HG02943 (cell line): ENCODE measurements around the gene OR4K13.

Experiments used
- ATAC-seq: cut with Tn5 transposase; IDR thresholded peaks from one replicate; pipeline ENCODE4 v1.9.1; 2021; ENCODE audit warnings: mild to moderate bottlenecking, low read depth, moderate library complexity; ENCODE audit not compliant: unreplicated experiment

The OR4K13 gene, protein sequence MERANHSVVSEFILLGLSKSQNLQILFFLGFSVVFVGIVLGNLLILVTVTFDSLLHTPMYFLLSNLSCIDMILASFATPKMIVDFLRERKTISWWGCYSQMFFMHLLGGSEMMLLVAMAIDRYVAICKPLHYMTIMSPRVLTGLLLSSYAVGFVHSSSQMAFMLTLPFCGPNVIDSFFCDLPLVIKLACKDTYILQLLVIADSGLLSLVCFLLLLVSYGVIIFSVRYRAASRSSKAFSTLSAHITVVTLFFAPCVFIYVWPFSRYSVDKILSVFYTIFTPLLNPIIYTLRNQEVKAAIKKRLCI

DNA sequence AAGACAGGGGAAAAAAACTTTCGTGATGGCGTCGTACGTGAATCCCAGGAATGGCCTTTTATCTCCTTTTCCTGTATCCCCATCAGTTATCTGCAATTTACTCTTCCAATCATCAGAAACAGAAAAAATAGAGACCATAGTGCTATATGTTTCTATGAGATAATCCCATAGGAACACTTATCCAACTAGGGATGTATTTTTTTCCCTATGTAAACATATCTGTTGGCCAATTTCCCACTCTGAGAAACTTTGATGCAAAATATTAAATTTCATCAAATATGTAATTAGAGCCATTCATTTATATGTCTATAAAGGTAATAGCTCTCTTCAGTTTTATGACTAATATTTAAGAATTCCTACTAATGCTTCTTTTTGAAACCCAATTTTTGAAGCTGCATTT, at the start of gene OR4K13:
TSS of gene OR4K13 (minus strand) at position 101 of the 400 bp plus-strand sequence. CDS start 1,280 bp downstream, outside the sequence.
- no peak for ATAC-seq

DNA sequence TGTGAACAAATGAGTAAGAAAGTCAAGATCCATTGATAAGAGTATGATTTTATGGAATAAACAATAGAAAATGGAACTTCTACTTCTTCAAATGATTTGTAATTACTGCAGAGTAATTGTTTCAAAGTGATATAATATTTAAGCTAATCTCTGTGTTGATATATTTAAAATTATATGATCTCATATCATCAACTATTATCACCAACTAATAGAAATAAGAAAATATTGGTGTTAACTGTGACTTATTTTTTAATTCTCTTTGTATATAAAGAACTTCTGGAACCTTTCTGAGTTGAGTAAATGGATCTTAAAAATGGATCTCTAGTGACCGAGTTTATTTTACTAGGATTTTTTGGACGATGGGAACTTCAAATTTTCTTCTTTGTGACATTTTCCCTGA, 23.9 kb upstream of the OR4K13 start, which contains the start of gene OR4L1:
TSS of gene OR4L1 (plus strand) at position 301 of the 400 bp plus-strand sequence. CDS start at position 301, 0 bp downstream.
- no peak for ATAC-seq

DNA sequence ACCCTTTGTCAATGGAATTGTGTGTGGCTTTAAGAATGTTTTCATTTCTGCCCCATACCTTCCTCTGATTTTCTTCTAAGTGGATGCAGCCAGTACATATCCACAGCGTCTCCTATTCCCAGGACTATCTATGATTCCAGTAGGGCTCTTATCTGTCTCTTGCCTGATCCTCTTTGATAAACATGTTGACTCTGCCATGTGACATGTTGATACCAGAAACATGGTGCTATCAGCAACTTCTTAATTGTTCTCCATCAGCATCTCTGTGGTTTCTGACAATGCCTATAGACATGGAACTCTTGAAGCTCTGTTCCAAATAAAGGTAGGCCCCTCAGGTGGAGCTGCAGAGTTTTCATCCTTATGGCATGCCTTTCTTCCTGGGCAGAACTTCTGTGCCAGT, 12.4 kb upstream of the OR4K13 start:
- no peak for ATAC-seq

DNA sequence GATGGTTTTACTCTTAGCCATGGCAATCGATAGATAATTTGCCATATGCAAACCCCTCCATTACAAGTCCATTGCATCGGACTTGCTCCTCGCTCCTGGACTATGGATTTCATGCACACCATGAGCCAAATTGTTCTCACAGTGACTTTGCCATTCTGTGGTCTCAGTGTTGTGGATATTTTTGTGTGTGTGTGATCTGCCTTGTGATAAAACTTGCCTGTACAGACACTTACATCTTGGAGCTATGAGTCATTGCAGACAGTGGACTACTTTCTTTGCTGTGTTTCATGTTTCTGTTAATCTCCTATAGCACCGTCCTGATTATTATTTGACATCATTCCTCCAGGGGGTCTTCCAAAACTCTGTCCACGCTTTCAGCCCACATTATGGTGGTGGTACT, 8.4 kb upstream of the OR4K13 start:
- ATAC-seq, result no peak

DNA sequence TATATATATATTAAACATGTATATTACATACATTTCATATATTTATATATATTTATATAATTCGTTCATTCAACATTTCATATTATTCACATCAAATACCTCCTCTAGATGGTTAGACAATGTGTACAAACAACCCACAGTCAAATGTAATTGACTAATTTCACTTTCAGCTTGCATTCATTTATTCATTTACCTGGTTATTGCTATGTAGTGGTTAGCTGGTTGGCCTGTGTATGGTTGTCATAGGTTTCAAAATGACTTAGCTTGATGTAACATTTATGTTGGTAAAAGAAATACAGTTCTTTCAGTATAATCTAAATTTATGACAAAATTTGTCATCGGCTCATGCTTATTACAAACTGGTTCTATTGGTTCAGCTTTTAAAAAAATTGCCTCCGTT, 389 bp downstream of the OR4K13 start:
- no peak for ATAC-seq

DNA sequence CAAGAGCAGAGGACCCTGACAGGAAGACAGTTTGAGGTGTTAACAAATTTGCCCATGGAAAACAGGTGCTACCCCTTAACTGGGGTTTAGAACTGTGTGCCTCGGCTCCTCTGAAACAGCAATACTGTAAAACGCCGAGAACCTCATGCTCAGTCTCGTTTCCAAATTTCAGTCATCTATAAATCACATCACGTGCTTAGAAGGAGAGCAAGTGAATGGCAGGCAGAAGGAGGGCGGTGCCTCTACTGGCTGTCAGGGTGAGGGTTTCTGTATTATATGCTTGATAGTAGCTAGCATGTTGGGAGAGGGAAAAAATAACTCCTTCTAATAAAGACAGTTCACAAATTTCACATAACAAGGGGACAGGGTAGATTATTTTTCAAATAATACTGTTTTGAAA, 4.8 kb downstream of the OR4K13 start:
- no peak for ATAC-seq

DNA sequence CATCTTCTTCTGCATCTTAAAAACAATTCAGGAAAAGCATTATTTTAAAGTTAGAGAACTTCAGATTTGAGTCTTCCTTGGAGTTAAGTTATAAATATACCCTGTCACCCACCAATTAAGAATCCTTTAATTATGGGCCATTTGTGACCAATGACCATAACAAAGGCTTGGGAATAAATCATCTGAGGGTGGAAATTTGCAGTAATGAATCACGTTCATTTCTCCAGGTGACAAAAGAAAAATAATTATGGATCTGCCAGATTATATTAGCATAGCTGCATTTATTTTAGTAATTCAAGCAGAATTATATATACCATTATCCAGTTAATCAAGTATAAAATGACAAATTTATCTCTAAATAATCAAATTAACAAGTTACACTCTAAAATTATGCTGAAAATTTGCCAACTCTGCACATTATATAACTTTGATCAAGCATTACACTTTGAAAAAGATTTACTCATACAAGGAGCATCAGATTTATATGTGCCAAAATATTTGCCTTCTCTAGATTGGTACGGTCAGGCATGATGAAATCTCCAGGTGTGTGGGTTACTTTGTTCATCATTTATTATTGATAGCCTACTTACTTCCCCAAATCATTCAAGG, 16.5 kb downstream of the OR4K13 start, which contains the start of gene OR4K14:
TSS of gene OR4K14 (minus strand) at position 51 of the 609 bp plus-strand sequence. CDS start 4,114 bp downstream, outside the sequence.
- no peak for ATAC-seq

DNA sequence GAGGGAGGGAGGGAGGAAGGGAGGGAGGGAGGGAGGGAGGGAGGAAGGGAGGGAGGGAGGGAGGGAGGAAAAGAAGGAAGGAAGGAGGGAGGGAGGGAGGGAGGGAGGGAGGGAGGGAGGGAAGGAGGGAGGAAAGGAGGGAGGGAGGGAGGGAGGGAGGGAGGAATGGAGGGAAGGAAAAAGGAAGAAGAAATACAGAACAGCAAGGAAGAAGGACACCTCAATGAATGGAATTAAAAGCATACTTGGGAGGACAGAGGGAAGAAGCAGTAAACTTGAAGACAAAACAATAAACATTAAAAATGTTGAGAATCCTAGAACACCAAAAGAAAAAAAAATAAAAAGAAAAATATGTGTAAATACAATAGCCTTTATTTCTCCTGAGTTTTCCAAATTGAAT, 27.7 kb downstream of the OR4K13 start:
- no peak for ATAC-seq

DNA sequence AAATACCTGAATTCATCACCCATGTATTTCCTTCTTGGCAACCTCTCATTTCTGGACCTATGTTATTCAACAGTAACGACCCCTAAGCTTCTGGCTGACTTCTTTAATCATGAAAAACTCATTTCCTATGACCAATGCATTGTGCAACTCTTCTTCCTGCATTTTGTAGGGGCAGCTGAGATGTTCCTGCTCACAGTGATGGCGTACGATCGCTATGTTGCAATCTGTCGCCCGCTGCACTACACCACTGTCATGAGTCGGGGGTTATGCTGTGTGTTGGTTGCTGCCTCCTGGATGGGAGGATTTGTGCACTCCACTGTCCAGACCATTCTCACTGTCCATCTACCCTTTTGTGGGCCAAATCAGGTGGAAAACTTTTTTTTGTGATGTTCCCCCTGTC, 33.5 kb downstream of the OR4K13 start:
- no peak for ATAC-seq

DNA sequence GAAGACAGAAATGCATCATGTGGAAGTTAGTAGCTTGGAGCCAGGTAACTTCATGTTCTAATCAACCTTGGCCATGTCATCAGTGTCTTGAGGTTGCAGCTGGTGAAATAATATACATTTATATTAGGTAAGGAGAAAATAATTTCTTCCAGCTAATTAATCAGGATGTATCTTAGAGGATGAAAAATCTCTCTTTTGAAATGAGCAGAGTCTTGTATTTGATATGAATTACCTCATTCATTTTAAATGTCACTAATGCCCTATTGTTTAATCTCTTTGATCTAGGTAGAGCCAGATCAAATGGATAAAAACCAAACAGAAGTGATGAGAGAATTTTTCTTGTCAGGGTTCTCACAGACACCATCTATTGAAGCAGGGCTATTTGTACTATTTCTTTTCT, 34.0 kb downstream of the OR4K13 start, which contains the start of gene OR4Q2:
TSS of gene OR4Q2 (plus strand) at position 301 of the 400 bp plus-strand sequence.
- ATAC-seq, result no peak

DNA sequence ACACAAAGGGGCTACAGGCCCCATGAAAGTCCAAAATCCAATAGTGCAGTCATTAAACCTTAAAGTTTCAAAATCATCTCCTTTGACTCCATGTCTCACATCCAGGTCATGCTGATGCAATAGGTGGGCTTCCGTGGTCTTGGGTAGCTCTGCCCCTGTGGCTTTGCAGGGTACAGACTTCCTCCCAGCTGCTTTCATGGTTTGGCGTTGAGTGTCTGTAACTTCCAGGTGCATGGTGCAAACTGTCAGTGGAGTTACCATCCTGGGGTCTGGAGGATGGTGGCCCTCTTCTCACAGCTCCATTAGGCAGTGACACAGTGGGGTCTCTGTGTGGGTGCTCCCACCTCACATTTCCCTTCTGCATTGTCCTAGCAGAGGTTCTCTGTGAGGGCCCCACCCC, 42.4 kb downstream of the OR4K13 start:
- ATAC-seq, result no peak
